ENCODE results near the gene KCNE2.

The KCNE2 gene

GRCh38 chr21:34333121-34333739 is 30.6 kb upstream of the KCNE2 start:
- TF ChIP-seq CTCF (IDR thresholded peaks at IDR 0.05; ENCODE audit: borderline replicate concordance, control extremely low read depth, extremely low read depth, insufficient read depth, missing control alignments), result no peak
- no peak for DNase-seq (ENCODE audit: low spot score)
- in situ Hi-C loops (cut with MboI; ENCODE audit: low sequenced_read_pairs, unreplicated experiment), result no loop called here

GRCh38 chr21:34335316-34335715 is 28.5 kb upstream of the KCNE2 start:
- DNase-seq (ENCODE audit: low spot score), result no peak
- TF ChIP-seq CTCF (IDR thresholded peaks at IDR 0.05; ENCODE audit: borderline replicate concordance, control extremely low read depth, extremely low read depth, insufficient read depth, missing control alignments), result no peak
- in situ Hi-C loops (cut with MboI; ENCODE audit: low sequenced_read_pairs, unreplicated experiment), result no loop called here

- no peak for TF ChIP-seq CTCF (IDR thresholded peaks at IDR 0.05; ENCODE audit: borderline replicate concordance, control extremely low read depth, extremely low read depth, insufficient read depth, missing control alignments)
- no peak for DNase-seq (ENCODE audit: low spot score)
- in situ Hi-C loops (cut with MboI; ENCODE audit: low sequenced_read_pairs, unreplicated experiment), result no loop called here
These were observed 27.6 kb upstream of the KCNE2 start for GRCh38 chr21:34336245-34336644.

GRCh38 chr21:34336756-34337391 is 26.9 kb upstream of the KCNE2 start:
- no peak for TF ChIP-seq CTCF (IDR thresholded peaks at IDR 0.05; ENCODE audit: borderline replicate concordance, control extremely low read depth, extremely low read depth, insufficient read depth, missing control alignments)
- in situ Hi-C loops (cut with MboI; ENCODE audit: low sequenced_read_pairs, unreplicated experiment), result no loop called here
- DNase-seq (ENCODE audit: low spot score), result no peak

- DNase-seq (ENCODE audit: low spot score), result no peak
- in situ Hi-C loops (cut with MboI; ENCODE audit: low sequenced_read_pairs, unreplicated experiment), result no loop called here
- TF ChIP-seq CTCF (IDR thresholded peaks at IDR 0.05; ENCODE audit: borderline replicate concordance, control extremely low read depth, extremely low read depth, insufficient read depth, missing control alignments), result no peak
These were observed 26.1 kb upstream of the KCNE2 start for GRCh38 chr21:34337741-34338140.

GRCh38 chr21:34338226-34338625 is 25.6 kb upstream of the KCNE2 start:
- in situ Hi-C loops (cut with MboI; ENCODE audit: low sequenced_read_pairs, unreplicated experiment), result no loop called here
- no peak for TF ChIP-seq CTCF (IDR thresholded peaks at IDR 0.05; ENCODE audit: borderline replicate concordance, control extremely low read depth, extremely low read depth, insufficient read depth, missing control alignments)
- DNase-seq (ENCODE audit: low spot score), result no peak
